HepG2 (cell line): Measurements from ENCODE around the gene SCFD2. TPM values are rescaled to one million over a fixed set of nuclear protein-coding genes. Genes with fewer than 3 reads are reported as not detected.

Experiments
- DNMT1 ChIP-seq: sonication (generic); formaldehyde crosslinking; IDR thresholded peaks from 2 replicates; pipeline ENCODE4 v1.5.1; 2020; ENCODE audit warnings: mild to moderate bottlenecking, missing genetic modification reagents
- DPF2 ChIP-seq: sonication (generic); formaldehyde crosslinking; IDR thresholded peaks from 2 replicates; pipeline ENCODE4 v1.4.0; 2020; ENCODE audit warnings: mild to moderate bottlenecking, low read depth, missing genetic modification reagents, borderline replicate concordance
- EEA1 ChIP-seq: sonication (generic); formaldehyde crosslinking; IDR thresholded peaks from 2 replicates; pipeline ENCODE4 v1.5.1; 2020; ENCODE audit warnings: mild to moderate bottlenecking, missing genetic modification reagents, borderline replicate concordance
- ERF ChIP-seq: IDR thresholded peaks from 2 replicates; pipeline ENCODE4 v1.6.1; 2018; ENCODE audit warnings: missing biosample characterization, missing genetic modification reagents
- FOXA3 ChIP-seq: IDR thresholded peaks from 2 replicates; pipeline ENCODE4 v1.6.1; 2016; ENCODE audit warnings: missing genetic modification reagents, missing compliant biosample characterization
- HBP1 ChIP-seq: IDR thresholded peaks from 2 replicates; pipeline ENCODE4 v1.6.1; 2016; ENCODE audit warnings: low read depth, control low read depth
- HCFC1 ChIP-seq: fragments of 150-350 bp; IDR thresholded peaks from 2 replicates; pipeline ENCODE4 v1.6.1; 2014; ENCODE audit warnings: low read depth, low read length
- HNRNPLL ChIP-seq: fragments of 200-400 bp; formaldehyde crosslinking; IDR thresholded peaks from 2 replicates; pipeline ENCODE4 v1.6.1; 2017; ENCODE audit warnings: mild to moderate bottlenecking, low read depth, low read length; ENCODE audit not compliant: poor library complexity, severe bottlenecking
- KAT7 ChIP-seq: IDR thresholded peaks from 2 replicates; pipeline ENCODE4 v1.6.1; 2018; ENCODE audit warnings: borderline replicate concordance, missing compliant biosample characterization
- NONO ChIP-seq, 2 experiments: fragments of 450-650 bp in 1 of 2; sonication (generic) in 1 of 2; formaldehyde crosslinking in 1 of 2; IDR thresholded peaks in 1 of 2; conservative IDR thresholded peaks in 1 of 2; 2 replicates each; pipeline versions ENCODE4 v1.6.1 to v1.8.0; 2017 to 2022; ENCODE audit warnings: mild to moderate bottlenecking in 1 of 2, missing genetic modification reagents in 1 of 2, moderate library complexity in 1 of 2
- RAD21 ChIP-seq: fragments of 450-650 bp; formaldehyde crosslinking; IDR thresholded peaks from 2 replicates; pipeline ENCODE4 v1.5.0; 2020; ENCODE audit warnings: mild to moderate bottlenecking
- SKI ChIP-seq: fragments of 450-650 bp; IDR thresholded peaks from one replicate; pipeline ENCODE4 v1.6.1; 2018; ENCODE audit warnings: mild to moderate bottlenecking; ENCODE audit not compliant: partially characterized antibody
- TEAD2 ChIP-seq: sonication (generic); formaldehyde crosslinking; IDR thresholded peaks from 2 replicates; pipeline ENCODE4 v1.9.0; 2021; ENCODE audit warnings: missing genetic modification reagents
- ZKSCAN5 ChIP-seq: sonication (generic); formaldehyde crosslinking; IDR thresholded peaks from 2 replicates; pipeline ENCODE4 v1.5.1; 2020; ENCODE audit warnings: mild to moderate bottlenecking, missing genetic modification reagents
- ZNF160 ChIP-seq: sonication (generic); formaldehyde crosslinking; IDR thresholded peaks from 2 replicates; pipeline ENCODE4 v1.8.0; 2022; ENCODE audit warnings: mild to moderate bottlenecking, inconsistent platforms, missing genetic modification reagents
- ZNF275 ChIP-seq: sonication (generic); formaldehyde crosslinking; IDR thresholded peaks from 2 replicates; pipeline ENCODE4 v1.8.0; 2022; ENCODE audit warnings: missing genetic modification reagents, mild to moderate bottlenecking, inconsistent platforms, borderline replicate concordance
- ZNF546 ChIP-seq: sonication (generic); formaldehyde crosslinking; conservative IDR thresholded peaks from 2 replicates; pipeline ENCODE4 v1.8.1; 2023; ENCODE audit warnings: mild to moderate bottlenecking, missing genetic modification reagents
- ZNF563 ChIP-seq: sonication (generic); formaldehyde crosslinking; IDR thresholded peaks from 2 replicates; pipeline ENCODE4 v1.8.0; 2022; ENCODE audit warnings: mild to moderate bottlenecking, moderate library complexity, missing genetic modification reagents
- ZNF570 ChIP-seq: sonication (generic); formaldehyde crosslinking; IDR thresholded peaks from 2 replicates; pipeline ENCODE4 v1.4.0; 2020; ENCODE audit warnings: mild to moderate bottlenecking, missing genetic modification reagents, borderline replicate concordance
- ZSCAN9 ChIP-seq: IDR thresholded peaks from 2 replicates; pipeline ENCODE4 v1.6.1; 2016; ENCODE audit warnings: borderline replicate concordance
- polyA plus RNA-seq, 8 experiments: library from polyadenylated mRNA; depleted of rRNA in 3 of 8; stranded (reverse) in 7 of 8; unstranded in 1 of 8; fragments of >200 nt; fragmentation: Illumina TruSeq in 4 of 8; extraction: Trizol in 4 of 8; gene quantifications; 2 replicates each; pipeline versions ENCODE4 v1.2.1 to v1.2.3, GENCODE V29; 2011 to 2016; ENCODE audit warnings: low read depth in 4 of 8, missing spikeins in 1 of 8, mixed read lengths in 1 of 8; ENCODE audit not compliant: insufficient read depth in 1 of 8
- total RNA-seq, 5 experiments: library from RNA; depleted of rRNA; stranded (reverse); fragments of >200 nt; fragmentation: Illumina TruSeq; extraction: Trizol; gene quantifications; 2 replicates each; pipeline ENCODE4 v1.2.3, GENCODE V29; 2016; ENCODE audit warnings: low read depth in 1 of 5
- TF ChIP-seq, protein P1 (sequence below): sonication (generic); formaldehyde crosslinking; IDR thresholded peaks from 2 replicates; pipeline ENCODE4 v1.4.0; 2020; ENCODE audit warnings: missing genetic modification reagents, borderline replicate concordance

Gene SCFD2
- total and polyA plus RNA-seq, 2 of the 13 experiments (the other 11 are each of a cell fraction or from before 2014, with no cell fraction given), result 4.6 to 15.6 TPM

DNA sequence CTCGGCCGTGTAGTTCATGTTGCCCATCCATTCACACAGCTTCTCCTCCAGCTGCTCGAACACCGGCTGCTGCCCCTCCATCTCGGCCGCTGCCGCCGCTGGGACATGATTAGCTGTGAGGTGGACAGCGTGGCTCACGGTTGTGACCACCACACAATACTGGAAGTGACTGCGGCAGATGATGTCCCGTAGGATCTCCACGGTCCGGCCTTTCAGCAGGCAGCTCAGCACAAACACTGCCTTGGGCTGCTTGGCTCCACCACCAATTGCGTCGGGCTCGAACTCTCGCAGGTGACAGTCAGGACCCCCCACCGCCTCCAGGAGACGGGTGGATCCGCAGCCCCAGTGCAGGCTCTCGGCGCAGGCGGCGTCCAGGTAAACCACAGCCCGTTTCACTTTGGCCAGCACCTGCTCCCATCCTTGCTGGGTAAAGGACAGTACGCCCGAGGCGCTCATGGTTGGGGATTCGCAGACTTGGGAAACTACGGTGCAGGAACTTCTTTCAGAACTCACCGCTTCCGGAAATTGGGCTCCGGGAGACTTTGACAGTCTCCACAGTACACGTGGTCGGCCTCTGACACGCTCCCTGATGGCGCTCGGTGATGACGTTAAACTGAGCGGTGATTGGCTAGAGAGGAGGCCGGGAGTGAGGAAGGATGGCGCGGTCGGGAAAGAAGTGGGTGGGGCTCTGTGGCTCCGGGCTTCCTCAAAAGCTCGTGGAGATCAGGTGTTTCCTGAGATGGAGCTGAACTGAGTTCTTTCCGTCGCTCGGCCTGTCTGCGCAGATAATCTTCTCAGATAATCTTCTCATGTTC, at the start of gene SCFD2 (continued):
- TF ChIP-seq NONO (IDR thresholded peaks at IDR 0.05) (no peak), NONO (CRISPR knock-in tag; conservative IDR thresholded peaks at IDR 0.05) (0 out of 2 replicates have a peak, but pooled peaks have one; percentile 32), ZNF563 (0 out of 2 replicates have a peak, but pooled peaks have one; percentile 49), TEAD2 (CRISPR knock-in tag) (no peak), RAD21 (CRISPR knock-in tag) (no peak), ZNF546 (CRISPR knock-in tag) (no peak), HBP1 (CRISPR knock-in tag) (peak; percentile 97), ZNF275 (no peak), ZNF160 (CRISPR knock-in tag) (no peak), ERF (peak; percentile 29; the same call in 1 of the 2 replicates), DNMT1 (CRISPR knock-in tag) (no peak), KAT7 (CRISPR knock-in tag) (no peak; the same call in 1 of the 2 replicates), SKI (no peak), ZNF570 (CRISPR knock-in tag) (0 out of 2 replicates have a peak, but pooled peaks have one; percentile 18), HCFC1 (peak; percentile 65), FOXA3 (CRISPR knock-in tag) (no peak), DPF2 (CRISPR knock-in tag) (no peak), ZSCAN9 (CRISPR knock-in tag) (no peak), ZKSCAN5 (CRISPR knock-in tag) (no peak), EEA1 (0 out of 2 replicates have a peak, but pooled peaks have one; percentile 24), HNRNPLL (peak; percentile 85)
- TF ChIP-seq, protein P1, sequence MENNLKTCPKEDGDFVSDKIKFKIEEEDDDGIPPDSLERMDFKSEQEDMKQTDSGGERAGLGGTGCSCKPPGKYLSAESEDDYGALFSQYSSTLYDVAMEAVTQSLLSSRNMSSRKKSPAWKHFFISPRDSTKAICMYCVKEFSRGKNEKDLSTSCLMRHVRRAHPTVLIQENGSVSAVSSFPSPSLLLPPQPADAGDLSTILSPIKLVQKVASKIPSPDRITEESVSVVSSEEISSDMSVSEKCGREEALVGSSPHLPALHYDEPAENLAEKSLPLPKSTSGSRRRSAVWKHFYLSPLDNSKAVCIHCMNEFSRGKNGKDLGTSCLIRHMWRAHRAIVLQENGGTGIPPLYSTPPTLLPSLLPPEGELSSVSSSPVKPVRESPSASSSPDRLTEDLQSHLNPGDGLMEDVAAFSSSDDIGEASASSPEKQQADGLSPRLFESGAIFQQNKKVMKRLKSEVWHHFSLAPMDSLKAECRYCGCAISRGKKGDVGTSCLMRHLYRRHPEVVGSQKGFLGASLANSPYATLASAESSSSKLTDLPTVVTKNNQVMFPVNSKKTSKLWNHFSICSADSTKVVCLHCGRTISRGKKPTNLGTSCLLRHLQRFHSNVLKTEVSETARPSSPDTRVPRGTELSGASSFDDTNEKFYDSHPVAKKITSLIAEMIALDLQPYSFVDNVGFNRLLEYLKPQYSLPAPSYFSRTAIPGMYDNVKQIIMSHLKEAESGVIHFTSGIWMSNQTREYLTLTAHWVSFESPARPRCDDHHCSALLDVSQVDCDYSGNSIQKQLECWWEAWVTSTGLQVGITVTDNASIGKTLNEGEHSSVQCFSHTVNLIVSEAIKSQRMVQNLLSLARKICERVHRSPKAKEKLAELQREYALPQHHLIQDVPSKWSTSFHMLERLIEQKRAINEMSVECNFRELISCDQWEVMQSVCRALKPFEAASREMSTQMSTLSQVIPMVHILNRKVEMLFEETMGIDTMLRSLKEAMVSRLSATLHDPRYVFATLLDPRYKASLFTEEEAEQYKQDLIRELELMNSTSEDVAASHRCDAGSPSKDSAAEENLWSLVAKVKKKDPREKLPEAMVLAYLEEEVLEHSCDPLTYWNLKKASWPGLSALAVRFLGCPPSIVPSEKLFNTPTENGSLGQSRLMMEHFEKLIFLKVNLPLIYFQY (CRISPR knock-in tag), result peak; percentile 65
